Body of pancreas (tissue), 4 donors: ENCODE measurements around the gene S100A9.

ENCODE experiments used
- POLR2A ChIP-seq, 3 donors: fragments of 450-650 bp; IDR thresholded peaks; one replicate each; pipeline ENCODE4 v1.6.1; 2016; ENCODE audit warnings: antibody characterized with exemption in 3 of 3, mild to moderate bottlenecking in 2 of 3
- TF ChIP-seq, protein P1 (sequence below), 7 experiments: fragments of 450-650 bp in 4 of 7; fragments of 200-600 bp in 3 of 7; sonication (generic) in 3 of 7; IDR thresholded peaks; one replicate each; pipeline ENCODE4 v1.5.1; 2016 to 2019; ENCODE audit warnings: antibody characterized with exemption in 7 of 7

- TF ChIP-seq, protein P1, sequence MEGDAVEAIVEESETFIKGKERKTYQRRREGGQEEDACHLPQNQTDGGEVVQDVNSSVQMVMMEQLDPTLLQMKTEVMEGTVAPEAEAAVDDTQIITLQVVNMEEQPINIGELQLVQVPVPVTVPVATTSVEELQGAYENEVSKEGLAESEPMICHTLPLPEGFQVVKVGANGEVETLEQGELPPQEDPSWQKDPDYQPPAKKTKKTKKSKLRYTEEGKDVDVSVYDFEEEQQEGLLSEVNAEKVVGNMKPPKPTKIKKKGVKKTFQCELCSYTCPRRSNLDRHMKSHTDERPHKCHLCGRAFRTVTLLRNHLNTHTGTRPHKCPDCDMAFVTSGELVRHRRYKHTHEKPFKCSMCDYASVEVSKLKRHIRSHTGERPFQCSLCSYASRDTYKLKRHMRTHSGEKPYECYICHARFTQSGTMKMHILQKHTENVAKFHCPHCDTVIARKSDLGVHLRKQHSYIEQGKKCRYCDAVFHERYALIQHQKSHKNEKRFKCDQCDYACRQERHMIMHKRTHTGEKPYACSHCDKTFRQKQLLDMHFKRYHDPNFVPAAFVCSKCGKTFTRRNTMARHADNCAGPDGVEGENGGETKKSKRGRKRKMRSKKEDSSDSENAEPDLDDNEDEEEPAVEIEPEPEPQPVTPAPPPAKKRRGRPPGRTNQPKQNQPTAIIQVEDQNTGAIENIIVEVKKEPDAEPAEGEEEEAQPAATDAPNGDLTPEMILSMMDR (IDR thresholded peaks at IDR 0.05), result no peak
- TF ChIP-seq POLR2A (IDR thresholded peaks at IDR 0.05), result no peak
Measured at GRCh38 chr1:153365696-153366095, 8.0 kb downstream of the S100A9 start.
